ENCODE results near the gene SNPH.
"Not testable (repeated sequence)": the region's sequence is repeated elsewhere in the genome, so short reads cannot be mapped to it uniquely, and the experiment has no call there.

SNPH gene

GRCh38 chr20:1242099-1242498 lies 24.0 kb upstream of the SNPH start:
- no peak overlapping the region for H3K4me3 ChIP-seq (ENCODE audit: low read depth, low read length)
- no peak for DNase-seq (ENCODE audit: low read depth)
- TF ChIP-seq CTCF (IDR thresholded peaks at IDR 0.05; ENCODE audit: low read depth, low read length) (no peak), MAX (IDR thresholded peaks at IDR 0.05; ENCODE audit: low read depth, low read length) (no peak), POLR2A (IDR thresholded peaks at IDR 0.05; ENCODE audit: extremely low read depth, insufficient read length) (no peak), MYC (IDR thresholded peaks at IDR 0.05; ENCODE audit: low read depth, low read length) (no peak)

- no peak for TF ChIP-seq POLR2A (IDR thresholded peaks at IDR 0.05; ENCODE audit: extremely low read depth, insufficient read length)
- TF ChIP-seq MYC (IDR thresholded peaks at IDR 0.05; ENCODE audit: low read depth, low read length) = no peak
- TF ChIP-seq MAX (IDR thresholded peaks at IDR 0.05; ENCODE audit: low read depth, low read length) = no peak
- no peak for TF ChIP-seq CTCF (IDR thresholded peaks at IDR 0.05; ENCODE audit: low read depth, low read length)
- no peak for DNase-seq (ENCODE audit: low read depth)
- H3K4me3 ChIP-seq (ENCODE audit: low read depth, low read length) = no peak overlapping the region
Measured at GRCh38 chr20:1242530-1242929, 23.6 kb upstream of the SNPH start.

- TF ChIP-seq MAX (IDR thresholded peaks at IDR 0.05; ENCODE audit: low read depth, low read length) (no peak), POLR2A (IDR thresholded peaks at IDR 0.05; ENCODE audit: extremely low read depth, insufficient read length) (no peak), CTCF (IDR thresholded peaks at IDR 0.05; ENCODE audit: low read depth, low read length) (no peak), MYC (IDR thresholded peaks at IDR 0.05; ENCODE audit: low read depth, low read length) (no peak)
- no peak for DNase-seq (ENCODE audit: low read depth)
- no peak overlapping the region for H3K4me3 ChIP-seq (ENCODE audit: low read depth, low read length)
Measured at GRCh38 chr20:1245578-1245977, 20.5 kb upstream of the SNPH start.

- no peak for TF ChIP-seq MAX (IDR thresholded peaks at IDR 0.05; ENCODE audit: low read depth, low read length)
- TF ChIP-seq MYC (IDR thresholded peaks at IDR 0.05; ENCODE audit: low read depth, low read length) = no peak
- no peak for TF ChIP-seq POLR2A (IDR thresholded peaks at IDR 0.05; ENCODE audit: extremely low read depth, insufficient read length)
- TF ChIP-seq CTCF (IDR thresholded peaks at IDR 0.05; ENCODE audit: low read depth, low read length) = no peak
- no peak for DNase-seq (ENCODE audit: low read depth)
- H3K4me3 ChIP-seq (ENCODE audit: low read depth, low read length) = no peak overlapping the region
Measured at GRCh38 chr20:1247689-1248088, 18.4 kb upstream of the SNPH start.

- not testable (repeated sequence) for DNase-seq (ENCODE audit: low read depth); H3K4me3 ChIP-seq (ENCODE audit: low read depth, low read length)
Measured at GRCh38 chr20:1250282-1250681, 15.8 kb upstream of the SNPH start.

GRCh38 chr20:1252416-1252815 lies 13.7 kb upstream of the SNPH start:
- TF ChIP-seq MAX (IDR thresholded peaks at IDR 0.05; ENCODE audit: low read depth, low read length) = no peak
- TF ChIP-seq POLR2A (IDR thresholded peaks at IDR 0.05; ENCODE audit: extremely low read depth, insufficient read length) = no peak
- no peak for TF ChIP-seq CTCF (IDR thresholded peaks at IDR 0.05; ENCODE audit: low read depth, low read length)
- TF ChIP-seq MYC (IDR thresholded peaks at IDR 0.05; ENCODE audit: low read depth, low read length) = no peak
- H3K4me3 ChIP-seq (ENCODE audit: low read depth, low read length) = no peak overlapping the region
- DNase-seq (ENCODE audit: low read depth) = no peak

Measured in NB4 (cell line).